Astrocyte of the cerebellum (primary cell): ENCODE measurements around the gene UHMK1.
"Not testable (repeated sequence)": the region's sequence is repeated elsewhere in the genome, so short reads cannot be mapped to it uniquely, and the experiment has no call there.

Source experiments
- DNase-seq: peaks from one replicate; pipeline ENCODE4 v3.0.0-alpha.2; 2011; ENCODE audit warnings: low read depth
- H3K4me3 ChIP-seq: 2 replicates; pipeline ENCODE4 v1.5.1; 2011; ENCODE audit warnings: mild to moderate bottlenecking, low read depth, low read length, moderate library complexity
- in situ Hi-C: cut with HindIII; loops from 2 replicates; pipeline ENCODE4 v1.10.0; 2017; ENCODE audit warnings: low sequenced_read_pairs
- TF ChIP-seq, protein P1 (sequence below): IDR thresholded peaks from 2 replicates; pipeline ENCODE4 v1.5.1; 2012; ENCODE audit warnings: low read length, low read depth, moderate library complexity, mild to moderate bottlenecking; ENCODE audit errors: missing control alignments

Gene UHMK1

GRCh38 chr1:162487241-162487640 lies 10.4 kb upstream of the UHMK1 start:
- TF ChIP-seq, protein P1, sequence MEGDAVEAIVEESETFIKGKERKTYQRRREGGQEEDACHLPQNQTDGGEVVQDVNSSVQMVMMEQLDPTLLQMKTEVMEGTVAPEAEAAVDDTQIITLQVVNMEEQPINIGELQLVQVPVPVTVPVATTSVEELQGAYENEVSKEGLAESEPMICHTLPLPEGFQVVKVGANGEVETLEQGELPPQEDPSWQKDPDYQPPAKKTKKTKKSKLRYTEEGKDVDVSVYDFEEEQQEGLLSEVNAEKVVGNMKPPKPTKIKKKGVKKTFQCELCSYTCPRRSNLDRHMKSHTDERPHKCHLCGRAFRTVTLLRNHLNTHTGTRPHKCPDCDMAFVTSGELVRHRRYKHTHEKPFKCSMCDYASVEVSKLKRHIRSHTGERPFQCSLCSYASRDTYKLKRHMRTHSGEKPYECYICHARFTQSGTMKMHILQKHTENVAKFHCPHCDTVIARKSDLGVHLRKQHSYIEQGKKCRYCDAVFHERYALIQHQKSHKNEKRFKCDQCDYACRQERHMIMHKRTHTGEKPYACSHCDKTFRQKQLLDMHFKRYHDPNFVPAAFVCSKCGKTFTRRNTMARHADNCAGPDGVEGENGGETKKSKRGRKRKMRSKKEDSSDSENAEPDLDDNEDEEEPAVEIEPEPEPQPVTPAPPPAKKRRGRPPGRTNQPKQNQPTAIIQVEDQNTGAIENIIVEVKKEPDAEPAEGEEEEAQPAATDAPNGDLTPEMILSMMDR: no peak
- in situ Hi-C loops: no loop called here
- no peak for DNase-seq
- H3K4me3 ChIP-seq: no peak overlapping the region

DNA sequence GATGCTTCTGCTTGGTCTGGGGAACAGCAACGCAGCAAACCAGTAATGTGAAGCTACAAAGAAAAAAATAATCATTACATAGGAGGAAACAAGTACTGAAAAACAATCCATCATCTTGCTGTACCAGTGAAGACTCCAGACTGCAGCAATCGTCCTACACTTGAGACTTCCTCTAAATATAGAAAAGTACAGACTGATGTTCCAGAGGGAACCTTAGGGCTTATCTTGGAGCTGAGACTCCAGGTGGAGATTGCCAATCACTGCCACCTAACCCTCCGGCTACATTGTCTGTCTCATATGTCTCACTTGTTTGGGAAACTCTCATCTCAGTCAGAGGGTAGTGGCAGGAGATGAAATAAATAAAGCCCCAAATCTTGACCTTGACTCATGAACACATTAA lies 9.4 kb upstream of the UHMK1 start:
- in situ Hi-C loops: no loop called here
- H3K4me3 ChIP-seq: no peak overlapping the region
- no peak for DNase-seq
- TF ChIP-seq, protein P1: no peak

DNA sequence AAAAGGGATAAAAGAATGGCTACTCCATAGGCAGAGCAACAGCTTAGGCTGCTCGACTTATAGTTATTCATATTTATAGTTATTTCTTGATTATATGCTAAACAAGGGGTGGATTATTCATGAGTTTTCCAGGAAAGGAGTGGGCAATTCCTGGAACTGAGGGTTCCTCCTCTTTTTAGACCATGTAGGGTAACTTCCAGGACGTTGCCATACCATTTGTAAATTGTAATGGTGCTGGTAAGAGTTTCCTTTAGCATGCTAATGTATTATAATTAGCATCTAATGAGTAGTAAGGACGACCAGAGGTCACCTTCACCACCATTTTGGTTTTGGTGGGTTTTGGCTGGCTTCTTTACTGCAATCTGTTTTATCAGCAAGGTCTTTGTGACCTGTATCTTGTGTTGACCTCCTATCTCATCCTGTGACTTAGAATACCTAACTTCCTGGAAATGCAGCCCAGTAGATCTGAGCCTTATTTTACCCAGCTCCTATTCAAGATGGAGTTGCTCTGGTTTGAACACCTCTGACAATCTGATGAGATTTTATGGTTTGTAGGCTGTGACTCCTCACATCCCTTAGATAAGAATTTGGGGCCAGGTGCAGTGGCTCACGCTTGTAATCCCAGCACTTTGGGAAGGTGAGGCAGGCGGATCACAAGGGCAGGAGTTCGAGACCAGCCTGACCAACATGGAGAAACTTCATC lies 1.9 kb upstream of the UHMK1 start:
- DNase-seq, H3K4me3 ChIP-seq, in situ Hi-C loops: not testable (repeated sequence)

DNA sequence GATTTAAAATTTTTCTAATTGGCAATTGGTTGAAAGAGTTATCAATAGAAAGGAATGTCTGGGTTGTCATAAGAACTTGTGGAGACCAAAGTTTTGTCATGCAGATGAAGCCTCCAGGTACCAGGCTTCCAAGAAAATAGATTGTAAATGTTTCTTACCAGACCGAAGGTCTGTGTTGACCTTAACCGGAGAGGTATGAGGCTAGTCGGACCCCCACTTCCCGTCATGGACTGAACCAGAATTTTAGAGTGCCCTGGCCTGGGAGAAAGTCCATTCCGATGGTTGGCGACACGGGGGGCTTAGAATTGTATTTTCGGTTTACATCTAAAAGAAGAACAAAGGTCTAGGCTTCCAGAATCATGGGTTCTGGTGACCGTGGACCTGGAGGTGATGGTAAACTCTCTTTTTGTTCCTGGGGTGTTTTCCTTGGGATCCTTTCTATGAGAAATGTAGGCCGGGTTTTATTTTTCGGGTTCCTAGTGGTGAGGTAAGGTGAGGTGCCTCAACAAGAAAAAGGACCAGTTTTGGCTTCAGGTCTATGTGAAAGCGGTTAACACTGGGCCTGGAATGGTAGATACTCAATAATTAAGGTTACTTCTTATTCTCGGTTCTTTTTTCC lies 405 bp upstream of the UHMK1 start:
- TF ChIP-seq, protein P1: no peak
- in situ Hi-C loops: no loop called here
- H3K4me3 ChIP-seq: peak overlapping the region; percentile 94
- DNase-seq: no peak

DNA sequence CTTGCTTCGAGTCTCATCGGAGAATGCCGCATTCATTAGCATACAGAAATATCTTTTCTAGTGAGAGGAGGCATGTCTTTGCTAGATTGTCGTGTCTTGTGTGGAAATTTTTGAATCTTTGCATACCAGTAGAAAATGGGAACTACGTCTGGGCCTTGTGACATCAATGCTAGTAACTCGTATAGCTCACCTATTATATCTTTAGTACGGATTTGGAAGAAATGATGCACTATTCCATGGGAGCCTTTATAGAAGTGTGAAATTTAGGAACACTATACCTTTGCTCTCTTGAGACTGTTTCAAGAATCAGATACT lies 835 bp downstream of the UHMK1 start:
- TF ChIP-seq, protein P1: no peak
- H3K4me3 ChIP-seq: peak overlapping the region; percentile 94
- no peak for DNase-seq
- in situ Hi-C loops: no loop called here

DNA sequence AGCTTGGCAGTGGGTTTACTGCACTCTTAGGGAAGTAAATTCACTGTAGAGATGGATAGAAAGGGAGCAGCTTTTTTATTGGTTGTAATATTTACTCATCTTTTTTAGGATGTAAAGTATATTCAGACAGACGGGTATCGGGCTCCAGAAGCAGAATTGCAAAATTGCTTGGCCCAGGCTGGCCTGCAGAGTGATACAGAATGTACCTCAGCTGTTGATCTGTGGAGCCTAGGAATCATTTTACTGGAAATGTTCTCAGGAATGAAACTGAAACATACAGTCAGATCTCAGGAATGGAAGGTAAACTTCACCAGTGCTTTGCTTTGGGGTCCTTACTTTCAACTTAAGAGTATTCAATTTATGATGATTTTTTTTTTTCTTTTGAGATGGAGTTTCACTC lies 3.2 kb downstream of the UHMK1 start:
- no peak for DNase-seq
- TF ChIP-seq, protein P1: no peak
- in situ Hi-C loops: no loop called here
- no peak overlapping the region for H3K4me3 ChIP-seq

- TF ChIP-seq, protein P1: no peak
- H3K4me3 ChIP-seq: no peak overlapping the region
- in situ Hi-C loops: no loop called here
- no peak for DNase-seq
These were observed 4.5 kb downstream of the UHMK1 start for GRCh38 chr1:162502077-162502476.
